HS-5 (cell line): ENCODE results near the gene C16orf92.
"Not testable (repeated sequence)": the region's sequence is repeated elsewhere in the genome, so short reads cannot be mapped to it uniquely, and the experiment has no call there.

Source experiments
- DNase-seq: peaks from one replicate; pipeline ENCODE4 v3.0.0-alpha.2; 2012; ENCODE audit warnings: low read depth

C16orf92 gene

DNA sequence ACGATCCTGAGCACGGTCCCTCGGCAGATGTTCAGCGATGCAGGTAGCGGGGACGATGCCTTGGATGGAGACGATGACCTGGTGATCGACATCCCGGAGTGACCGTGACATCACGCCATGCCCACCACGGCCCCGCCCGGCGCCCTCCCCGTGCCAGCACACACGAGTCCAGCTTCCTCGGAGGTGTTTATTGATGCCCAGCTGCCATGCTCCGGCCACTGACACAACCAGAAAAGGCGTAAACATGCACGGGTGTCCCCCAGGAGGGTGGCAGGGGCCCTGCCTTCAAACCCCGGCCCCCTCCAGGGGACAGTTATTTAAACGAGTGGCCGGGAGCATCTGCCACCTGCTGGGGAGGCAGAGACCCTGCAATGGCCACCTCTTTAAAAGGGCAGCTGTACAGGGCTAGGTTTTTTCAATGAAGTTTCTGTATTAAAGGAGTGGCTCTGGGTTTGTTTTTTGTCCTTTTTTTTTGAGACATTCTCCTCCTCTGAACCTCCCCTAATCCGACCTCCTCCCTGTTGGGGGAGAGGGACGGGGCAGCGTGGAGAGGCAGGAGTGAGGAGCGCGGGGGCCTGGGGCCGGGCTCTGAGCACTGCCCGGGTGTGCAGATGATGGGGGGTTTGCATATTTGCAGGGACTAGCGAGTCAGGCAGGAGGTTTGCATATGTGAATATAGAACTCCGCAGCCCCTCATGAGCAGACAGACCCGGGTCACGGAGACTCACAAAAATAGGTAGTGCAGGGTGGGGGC lies 17.5 kb upstream of the C16orf92 start:
- no peak for DNase-seq

DNA sequence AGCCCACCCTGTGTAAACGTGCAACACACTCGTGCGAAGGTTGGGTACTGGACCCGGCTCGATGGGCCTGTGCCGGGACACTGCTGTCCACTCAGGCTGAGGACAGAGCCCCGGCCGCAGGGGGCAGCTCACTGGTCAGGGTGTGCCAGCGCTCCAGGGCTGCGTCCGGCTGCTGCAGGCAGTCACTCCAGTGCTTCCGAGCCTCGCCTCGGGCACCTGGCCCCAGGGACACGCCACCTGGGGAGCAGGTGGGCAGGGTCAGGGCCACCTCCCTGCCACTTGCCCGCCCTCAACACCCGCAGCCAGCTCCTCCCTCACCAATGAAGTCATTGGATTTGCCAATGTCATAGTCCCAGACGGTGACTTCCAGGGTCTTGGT lies 16.9 kb upstream of the C16orf92 start:
- DNase-seq = no peak

- DNase-seq = no peak
Observed at GRCh38 chr16:30006659-30007377, 16.2 kb upstream of the C16orf92 start.

DNA sequence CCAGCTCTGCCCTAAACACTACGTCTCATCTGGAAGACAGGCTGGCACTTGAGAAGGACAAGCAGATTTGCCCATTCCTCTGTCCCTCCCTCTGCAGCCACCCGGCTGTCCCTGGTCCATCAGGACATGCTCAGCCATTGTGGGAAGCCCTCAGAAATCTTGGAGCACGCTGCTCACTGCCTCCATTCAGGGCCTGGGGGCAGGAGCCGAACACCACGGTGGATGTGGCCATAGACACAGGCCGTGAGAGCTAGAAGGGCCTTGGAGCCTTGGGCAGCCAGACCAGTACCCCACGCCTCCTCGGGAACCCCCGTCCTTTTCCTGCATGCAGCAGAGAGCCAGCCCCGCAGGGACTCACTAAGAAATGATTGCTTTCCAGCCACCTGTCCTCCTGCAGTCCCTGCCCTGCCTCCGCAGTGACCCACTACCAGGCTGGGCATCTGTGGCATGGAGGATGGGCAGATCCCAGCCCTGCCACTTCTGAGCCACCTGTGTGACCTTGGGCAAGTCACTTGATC lies 15.6 kb upstream of the C16orf92 start:
- DNase-seq = no peak

GRCh38 chr16:30009085-30009862 lies 13.7 kb upstream of the C16orf92 start:
- DNase-seq = no peak

DNA sequence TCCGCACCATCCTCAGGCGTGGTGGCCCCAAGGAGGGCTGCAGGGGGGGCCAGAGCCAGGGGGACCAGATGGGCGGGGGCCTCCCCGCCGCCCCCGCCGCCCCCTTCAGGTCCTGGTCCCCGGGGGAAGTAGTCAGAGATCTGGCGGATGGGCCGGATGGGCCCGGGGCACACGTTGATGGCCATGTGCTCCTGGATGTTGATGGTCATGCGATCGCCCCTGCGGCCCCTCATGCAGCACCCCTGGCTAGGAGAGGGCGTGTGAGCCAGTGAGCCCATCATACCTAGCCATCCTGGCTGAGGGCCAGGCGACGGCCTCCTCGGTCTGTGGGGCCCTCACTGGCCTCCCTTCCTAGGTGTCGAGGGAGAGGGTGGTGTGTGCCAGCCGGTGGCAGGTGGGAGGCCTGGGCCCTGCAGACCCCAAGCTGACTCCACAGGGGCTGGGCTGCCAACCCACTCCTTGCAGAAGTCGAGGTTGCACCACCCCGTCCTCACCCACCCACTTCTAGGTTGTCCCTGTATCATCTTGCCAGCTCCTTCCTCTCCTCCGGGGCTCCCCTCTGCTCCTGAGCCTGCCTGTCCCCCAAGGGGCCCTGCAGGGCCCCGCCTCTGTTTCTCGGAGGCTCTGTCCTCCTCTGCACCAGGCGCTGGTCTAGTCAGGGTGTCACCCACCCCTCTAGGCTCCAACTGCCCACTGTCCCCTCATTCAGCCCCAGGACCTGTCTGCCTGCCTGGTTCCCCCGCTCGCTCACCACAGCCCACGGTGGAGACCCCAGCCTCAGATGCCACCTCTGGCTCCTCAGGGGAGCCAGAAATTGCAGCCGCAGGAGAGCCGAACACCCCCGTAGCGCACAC lies 12.8 kb upstream of the C16orf92 start:
- DNase-seq = no peak

DNA sequence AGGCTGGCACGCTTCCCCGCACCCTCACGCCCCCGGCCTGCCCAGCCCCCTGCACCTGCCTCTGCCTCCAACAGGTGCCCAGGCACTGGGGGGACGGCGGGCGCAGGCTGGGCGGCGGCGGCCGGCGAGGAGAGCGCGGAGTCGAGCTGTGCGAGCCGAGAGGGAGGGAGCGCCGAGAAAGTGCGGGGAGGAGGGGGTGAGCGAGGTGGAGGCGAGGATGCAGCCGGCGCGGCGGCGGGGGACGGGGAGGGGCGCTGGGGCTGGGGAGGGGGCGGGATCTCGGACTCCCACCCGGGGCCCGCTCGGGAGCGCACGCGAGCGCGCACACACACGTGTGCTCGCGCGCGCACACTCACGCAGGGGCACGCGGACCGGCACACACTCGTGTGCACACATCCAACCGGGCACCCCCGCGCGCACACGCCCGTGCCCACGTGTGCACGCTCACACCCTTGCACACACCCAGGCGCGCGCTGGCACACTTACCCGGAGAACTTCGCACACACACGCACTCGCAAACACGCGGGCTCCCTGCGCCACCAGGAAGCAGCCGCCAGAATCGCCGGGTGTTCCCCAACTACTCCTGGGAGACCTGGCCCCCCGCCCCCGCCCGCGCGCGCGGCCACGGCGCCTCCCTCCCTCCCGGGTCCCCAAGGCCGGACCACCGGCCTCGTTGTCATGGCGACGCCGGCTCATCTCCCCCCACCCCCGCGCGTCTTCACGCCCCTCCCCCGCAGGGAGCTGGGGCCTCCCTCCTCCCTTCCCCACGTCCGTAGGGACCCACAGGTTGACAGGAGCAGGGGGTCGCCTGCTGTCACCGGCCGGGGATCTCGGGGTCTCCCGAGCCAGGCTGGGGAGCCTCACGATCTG lies 11.9 kb upstream of the C16orf92 start, which contains the start of gene DOC2A:
TSS of gene DOC2A (minus strand) at position 184 of the 870 bp plus-strand sequence. CDS start 805 bp downstream, outside the sequence.
- no peak for DNase-seq

DNA sequence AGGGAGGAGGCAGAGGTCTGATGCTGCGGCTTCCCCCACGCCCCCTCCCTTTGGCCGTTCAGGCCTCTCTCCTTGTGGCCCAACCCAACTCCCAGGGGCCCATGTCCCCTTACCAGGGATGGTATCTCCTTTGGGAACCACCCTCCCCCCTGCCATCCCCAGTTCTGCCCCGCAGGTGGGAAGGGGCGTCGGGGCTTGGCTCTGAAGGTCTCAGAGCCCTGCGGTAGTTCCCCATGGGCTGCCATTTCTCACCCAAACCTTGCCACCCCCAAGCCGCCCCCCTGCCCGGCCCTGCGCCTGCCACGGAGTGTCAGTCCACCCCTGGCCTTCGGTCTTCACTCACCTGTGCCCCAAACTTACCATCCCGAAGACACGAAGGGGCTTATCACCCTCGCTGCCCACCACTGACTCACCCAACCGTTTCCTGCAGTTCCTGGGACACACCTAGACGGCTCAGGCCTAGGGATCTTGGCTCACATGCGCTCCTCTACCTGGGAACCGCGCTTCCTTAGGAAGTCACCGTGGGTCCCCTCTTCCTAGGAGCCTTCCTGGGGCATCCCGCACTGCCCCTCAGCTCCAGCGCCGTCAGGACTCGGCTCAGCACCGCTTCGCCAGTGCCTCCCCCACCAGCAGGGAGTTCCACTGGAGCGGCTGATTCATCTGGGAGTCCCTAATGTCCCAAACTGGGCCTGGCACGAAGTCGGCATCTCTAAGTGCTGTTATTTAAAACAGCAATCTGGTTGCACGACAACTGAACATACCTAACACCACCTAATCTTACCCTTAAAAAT lies 11.1 kb upstream of the C16orf92 start:
- no peak for DNase-seq

DNA sequence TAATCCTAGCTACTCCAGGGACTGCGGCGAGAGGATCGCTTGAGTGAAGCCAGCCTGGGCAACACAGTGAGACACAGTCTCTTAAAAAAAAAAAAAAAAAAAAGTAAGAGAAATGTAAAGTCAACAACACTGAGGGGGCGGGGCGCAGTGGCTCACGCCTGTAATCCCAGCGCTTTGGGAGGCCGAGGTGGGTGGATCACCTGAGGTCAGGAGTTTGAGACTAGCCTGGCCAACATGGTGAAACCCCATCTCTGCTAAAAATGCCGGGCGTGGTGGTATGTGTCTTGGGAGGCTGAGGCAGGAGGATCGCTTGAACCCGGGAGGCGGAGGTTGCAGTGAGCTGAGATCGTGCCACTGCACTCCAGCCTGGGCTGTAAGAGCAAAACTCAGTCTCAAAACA lies 10.4 kb upstream of the C16orf92 start:
- DNase-seq = not testable (repeated sequence)

- DNase-seq = not testable (repeated sequence)
Observed at GRCh38 chr16:30015450-30015849, 7.5 kb upstream of the C16orf92 start.

DNA sequence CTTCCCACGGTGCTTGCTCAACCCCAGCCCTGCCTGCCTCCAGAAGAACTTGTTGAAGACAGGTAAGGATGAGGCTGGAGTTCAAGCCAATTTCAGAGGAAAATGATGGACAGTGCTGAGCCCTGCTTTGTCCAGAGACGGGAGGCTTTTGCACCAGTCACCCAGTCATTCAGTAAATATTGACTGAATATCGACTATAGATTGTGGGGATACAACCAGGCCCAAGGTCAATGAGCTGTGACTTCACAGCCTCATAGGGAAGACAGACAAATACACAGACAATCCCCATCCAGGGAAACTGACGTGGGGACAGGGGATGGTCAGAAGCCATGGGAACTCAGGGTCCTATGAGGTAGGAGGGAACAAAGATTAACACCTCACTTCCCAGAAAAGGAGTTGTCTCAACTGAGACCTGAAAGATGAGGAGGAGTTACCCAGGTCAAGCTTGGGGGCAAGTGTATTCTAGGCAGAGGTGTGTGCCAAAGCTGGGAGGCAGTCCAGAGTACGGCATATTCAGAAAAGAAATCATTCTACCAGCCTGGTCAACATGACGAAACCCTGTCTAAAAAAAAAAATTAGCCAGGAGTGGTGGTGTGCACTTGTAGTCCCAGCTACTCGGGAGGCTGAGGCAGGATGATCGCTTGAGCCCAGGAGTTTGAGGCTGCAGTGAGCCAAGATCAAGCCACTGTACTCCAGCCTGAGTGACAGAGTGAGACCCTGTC lies 6.3 kb upstream of the C16orf92 start:
- DNase-seq = no peak

DNA sequence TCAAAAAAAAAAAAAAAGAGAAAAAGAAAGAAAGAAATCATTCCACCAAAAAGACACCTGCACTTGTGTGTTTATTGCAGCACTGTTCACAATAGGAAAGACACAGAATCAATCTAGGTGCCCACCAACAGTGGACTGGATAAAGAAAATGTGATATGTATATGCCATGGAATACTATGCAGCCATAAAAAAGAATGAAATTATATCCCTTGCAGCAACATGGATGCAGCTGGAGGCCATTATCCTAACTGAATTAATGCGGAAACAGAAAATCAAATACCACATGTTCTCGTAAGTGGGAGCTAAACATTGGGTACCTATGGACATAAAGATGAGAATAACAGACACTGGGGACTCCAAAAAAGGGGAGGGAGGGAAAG lies 5.7 kb upstream of the C16orf92 start:
- DNase-seq = no peak

DNA sequence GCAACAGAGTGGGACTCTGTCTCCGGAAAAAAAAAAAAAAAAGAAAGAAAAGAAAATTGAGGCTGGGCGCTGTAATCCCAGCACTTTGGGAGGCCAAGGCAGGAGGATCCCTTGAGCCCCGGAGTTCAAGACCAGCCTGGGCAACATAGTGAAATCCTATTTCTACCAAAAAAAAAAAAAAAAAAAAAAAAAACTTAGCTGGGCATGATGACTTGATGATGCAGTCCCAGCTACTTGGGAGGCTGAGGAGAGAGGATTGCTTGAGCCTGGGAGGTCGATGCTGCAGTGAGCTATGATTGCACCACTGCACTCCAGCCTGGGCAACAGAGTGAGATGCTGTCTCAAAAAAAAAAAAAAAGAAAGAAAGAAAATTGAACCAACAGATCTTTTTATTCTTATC lies 5.1 kb upstream of the C16orf92 start:
- not testable (repeated sequence) for DNase-seq

DNA sequence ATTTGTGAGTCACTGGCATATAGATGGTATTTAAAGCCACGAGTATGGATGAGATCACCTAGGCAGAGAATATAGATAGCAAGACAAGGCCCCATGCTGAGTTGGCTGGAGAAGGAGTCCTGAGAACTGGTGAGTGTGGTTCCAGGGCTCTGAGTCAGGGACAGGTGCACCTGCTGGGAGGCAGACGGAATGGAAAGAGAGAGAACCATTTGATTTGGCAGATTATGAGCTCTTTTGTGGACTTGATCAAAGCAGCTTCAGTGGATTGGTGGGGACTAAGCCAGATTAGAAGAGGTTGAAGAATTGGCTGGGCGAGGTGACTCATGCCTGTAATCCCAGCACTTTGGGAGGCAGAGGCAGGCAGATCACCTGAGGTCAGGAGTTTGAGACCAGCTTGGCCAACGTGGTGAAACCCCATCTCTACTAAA lies 4.3 kb upstream of the C16orf92 start:
- no peak for DNase-seq

- DNase-seq = no peak
Observed at GRCh38 chr16:30023586-30023985, 588 bp downstream of the C16orf92 start.

DNA sequence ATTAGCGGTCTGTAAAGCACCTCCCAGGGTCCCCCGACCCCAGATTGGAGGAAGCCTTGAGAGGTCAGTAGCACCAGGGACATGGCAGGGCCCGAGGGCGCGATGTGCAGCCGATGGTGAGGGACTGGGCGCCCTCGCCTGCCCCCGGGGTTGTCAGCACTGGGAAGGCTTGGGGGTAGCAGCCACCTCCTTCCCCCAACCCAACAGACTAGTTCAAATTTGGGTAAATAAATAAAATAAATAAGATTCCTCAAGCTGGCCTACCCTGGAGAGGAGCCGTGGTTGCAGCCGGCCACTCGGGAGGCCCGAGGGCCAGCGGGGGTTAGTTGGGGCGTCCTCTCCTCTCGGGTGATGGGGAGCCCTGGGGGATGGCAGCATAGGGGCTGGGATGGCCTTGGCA lies 1.5 kb downstream of the C16orf92 start:
- no peak for DNase-seq

GRCh38 chr16:30025156-30025555 lies 2.2 kb downstream of the C16orf92 start:
- DNase-seq = no peak

DNA sequence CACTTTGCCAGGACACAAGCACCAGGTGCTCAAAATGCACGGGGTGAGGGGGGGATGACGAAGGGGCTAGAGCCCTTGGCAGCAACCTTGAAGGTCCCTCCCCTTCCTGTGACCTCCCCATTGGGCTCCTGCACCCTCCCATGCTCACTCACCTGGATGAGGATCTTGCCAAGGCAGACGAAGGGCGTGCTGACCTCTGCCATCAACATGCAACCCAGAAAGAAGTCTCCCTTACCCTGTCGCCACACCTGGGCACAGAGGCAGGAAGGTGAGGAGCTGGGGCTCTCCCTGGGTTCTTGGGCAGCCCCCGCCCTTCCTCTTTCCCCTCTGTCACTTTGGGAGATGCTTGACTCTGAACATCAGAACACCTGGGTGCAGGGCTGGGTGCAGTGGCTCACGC lies 2.6 kb downstream of the C16orf92 start:
- no peak for DNase-seq

GRCh38 chr16:30026449-30026848 lies 3.5 kb downstream of the C16orf92 start:
- DNase-seq = no peak
